HG02981 (cell line): ENCODE data around the gene MAP1LC3B.

Source experiments
- ATAC-seq: cut with Tn5 transposase; IDR thresholded peaks from one replicate; pipeline ENCODE4 v1.9.1; 2021; ENCODE audit warnings: mild to moderate bottlenecking, moderate library complexity; ENCODE audit not compliant: unreplicated experiment

MAP1LC3B gene

GRCh38 chr16:87451563-87452210 is 59.6 kb downstream of the MAP1LC3B start:
- no peak for ATAC-seq

GRCh38 chr16:87453326-87453725 is 61.2 kb downstream of the MAP1LC3B start:
- no peak for ATAC-seq
